Measurements from ENCODE around the gene DHX9.

DHX9 gene

DNA sequence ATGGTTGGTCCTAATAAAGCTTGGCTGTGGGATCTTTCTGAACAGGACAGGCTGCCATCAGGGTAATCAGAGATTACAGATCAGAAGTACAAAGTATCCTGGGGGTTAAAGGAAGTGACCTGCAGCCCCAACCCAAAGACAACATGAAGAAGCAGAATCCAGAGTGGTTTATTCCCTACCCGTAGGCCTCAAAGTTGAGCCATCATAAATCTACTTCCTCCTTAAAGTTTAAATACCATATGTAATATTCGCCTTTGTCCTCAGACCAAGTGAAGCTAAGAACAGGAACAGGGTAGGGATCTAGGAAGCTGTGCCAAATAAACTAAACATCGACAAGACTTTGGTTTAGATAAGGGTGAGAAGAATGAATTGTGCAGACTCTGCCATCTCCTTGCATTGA lies 15.9 kb upstream of the DHX9 start:
- Mint-ChIP-seq H3K4me3 (no peak overlapping the region), H3K9me3 (no peaks in the 10 kb centered on the region), H3K4me1 (no peaks in the 10 kb centered on the region), H3K27me3 (no peaks in the 10 kb centered on the region), H3K27ac (no peak overlapping the region), H3K36me3 (peaks cover 13% of the 10 kb centered on the region)
- no peak for ATAC-seq

DNA sequence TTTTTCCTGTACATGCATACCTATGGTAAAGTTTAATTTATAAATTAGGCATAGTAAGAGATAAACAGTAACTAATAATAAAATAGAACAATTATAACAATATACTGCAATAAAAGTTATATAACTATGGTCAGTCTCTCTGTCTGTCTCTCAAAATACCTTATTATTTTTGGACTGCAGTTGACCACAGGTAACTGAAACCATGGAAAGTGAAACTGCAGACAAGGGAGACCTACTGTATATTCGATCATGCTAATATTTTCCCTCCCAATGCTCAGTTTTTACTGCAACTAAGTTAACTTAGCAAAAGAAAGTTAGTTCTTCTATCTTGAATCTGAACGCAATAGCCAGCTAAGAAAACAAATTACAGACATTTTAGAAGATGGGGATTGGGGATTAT lies 12.3 kb upstream of the DHX9 start:
- no peak for ATAC-seq
- Mint-ChIP-seq H3K36me3 (peaks cover 6% of the 10 kb centered on the region), H3K9me3 (no peaks in the 10 kb centered on the region), H3K4me1 (peaks cover 10% of the 10 kb centered on the region), H3K4me3 (no peak overlapping the region), H3K27ac (no peak overlapping the region), H3K27me3 (no peaks in the 10 kb centered on the region)

DNA sequence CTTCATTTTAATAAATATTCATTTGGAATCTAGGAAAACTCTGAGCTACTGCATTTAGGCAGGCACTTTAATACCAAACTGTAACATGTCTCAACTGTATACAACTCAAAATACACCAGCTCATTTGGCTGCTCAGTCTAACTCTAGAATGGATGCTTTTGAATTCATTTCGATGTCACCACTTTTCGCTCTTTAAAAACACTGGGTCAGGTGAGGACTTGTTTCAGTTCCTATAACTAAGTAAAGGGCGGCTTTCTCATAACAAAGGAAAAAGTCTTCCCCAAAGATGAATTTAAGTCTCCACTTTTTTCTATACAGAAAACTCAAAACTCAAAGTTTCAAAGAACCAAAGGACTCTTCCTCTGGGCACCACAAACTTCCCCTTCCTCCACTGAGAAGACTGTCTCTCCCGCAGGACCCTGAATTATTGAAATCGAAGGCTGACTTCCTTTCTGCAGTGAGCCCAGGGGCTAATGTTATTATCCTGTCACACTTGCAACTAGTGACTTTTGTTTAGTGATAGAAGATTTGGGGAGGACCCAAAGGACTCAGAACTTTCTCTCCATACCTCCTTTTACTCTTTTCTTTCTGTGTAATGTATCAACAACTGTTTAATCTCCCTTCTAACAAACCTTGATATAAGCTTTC lies 9.7 kb upstream of the DHX9 start:
- Mint-ChIP-seq H3K27me3 (no peaks in the 10 kb centered on the region), H3K4me3 (peak overlapping the region; percentile 52), H3K4me1 (peaks cover 10% of the 10 kb centered on the region), H3K36me3 (no peaks in the 10 kb centered on the region), H3K9me3 (no peaks in the 10 kb centered on the region), H3K27ac (peak overlapping the region; percentile 83)
- peak; percentile 82 for ATAC-seq

DNA sequence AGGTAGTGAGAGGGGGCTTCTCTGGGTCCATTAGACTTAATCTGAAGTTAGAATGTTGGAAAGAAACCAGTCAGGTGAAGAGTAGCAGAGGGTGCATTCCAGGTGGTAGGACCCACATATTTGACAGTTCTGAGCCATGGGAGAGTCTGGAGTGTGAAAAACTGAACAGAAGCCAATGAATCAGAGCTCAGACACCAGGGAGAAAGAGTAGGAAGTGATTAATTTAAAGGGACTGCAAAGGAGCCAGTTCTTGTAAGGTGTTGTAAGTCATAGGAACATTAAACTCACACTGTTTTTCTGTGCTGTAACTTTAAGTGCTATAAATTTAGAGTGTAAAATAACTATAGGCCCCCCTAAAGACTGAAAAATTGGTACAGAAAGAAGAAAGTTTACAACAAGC lies 5.9 kb upstream of the DHX9 start:
- H3K4me1 Mint-ChIP-seq = peaks cover 10% of the 10 kb centered on the region
- no peaks in the 10 kb centered on the region for H3K27me3 Mint-ChIP-seq
- no peak overlapping the region for H3K27ac Mint-ChIP-seq
- no peak overlapping the region for H3K4me3 Mint-ChIP-seq
- ATAC-seq = no peak
- H3K36me3 Mint-ChIP-seq = no peaks in the 10 kb centered on the region
- no peaks in the 10 kb centered on the region for H3K9me3 Mint-ChIP-seq

DNA sequence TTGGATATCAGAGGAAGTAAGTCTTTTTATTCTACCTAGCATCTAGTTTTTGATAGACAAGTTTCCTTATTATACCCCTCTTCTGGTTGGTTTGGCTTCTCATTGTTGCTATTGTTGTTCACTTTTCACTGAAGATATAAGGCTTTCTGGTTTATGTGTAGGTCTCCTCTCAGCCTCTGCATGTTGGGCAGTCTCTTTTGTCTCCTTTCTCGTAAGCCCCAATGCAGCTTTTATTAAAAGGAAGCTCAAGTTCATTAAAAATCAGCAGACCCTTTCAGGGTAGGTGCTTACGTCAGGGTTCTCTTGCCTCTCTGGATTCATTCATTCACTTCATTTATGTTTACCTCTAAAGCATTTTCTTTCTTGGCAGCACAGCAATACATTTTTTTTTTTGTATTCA lies 4.8 kb upstream of the DHX9 start:
- ATAC-seq = no peak
- H3K9me3 Mint-ChIP-seq = no peaks in the 10 kb centered on the region
- no peak overlapping the region for H3K27ac Mint-ChIP-seq
- no peaks in the 10 kb centered on the region for H3K36me3 Mint-ChIP-seq
- no peak overlapping the region for H3K4me3 Mint-ChIP-seq
- H3K27me3 Mint-ChIP-seq = no peaks in the 10 kb centered on the region
- peaks cover 14% of the 10 kb centered on the region for H3K4me1 Mint-ChIP-seq

DNA sequence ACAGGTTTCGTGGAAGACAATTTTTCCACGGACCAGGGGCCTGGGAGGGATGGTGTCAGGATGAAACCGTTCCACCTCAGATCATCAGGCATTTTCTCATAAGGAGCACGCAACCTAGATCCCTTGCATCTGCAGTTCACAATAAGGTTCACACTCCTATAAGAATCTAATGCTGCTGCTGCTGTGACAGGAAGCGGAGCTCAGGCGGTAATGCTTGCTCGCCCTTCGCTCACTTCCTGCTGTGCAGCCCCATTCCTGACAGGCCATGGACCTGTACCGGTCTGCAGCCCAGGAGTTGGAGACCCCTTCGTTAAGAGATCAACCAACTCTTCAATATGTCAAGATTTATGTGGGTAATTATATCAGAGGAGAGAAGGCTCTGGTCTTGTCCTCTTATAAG lies 3.3 kb upstream of the DHX9 start:
- H3K27me3 Mint-ChIP-seq = no peaks in the 10 kb centered on the region
- H3K4me1 Mint-ChIP-seq = peaks cover 18% of the 10 kb centered on the region
- no peak overlapping the region for H3K27ac Mint-ChIP-seq
- H3K36me3 Mint-ChIP-seq = peaks cover 10% of the 10 kb centered on the region
- ATAC-seq = no peak
- no peak overlapping the region for H3K4me3 Mint-ChIP-seq
- H3K9me3 Mint-ChIP-seq = no peaks in the 10 kb centered on the region

DNA sequence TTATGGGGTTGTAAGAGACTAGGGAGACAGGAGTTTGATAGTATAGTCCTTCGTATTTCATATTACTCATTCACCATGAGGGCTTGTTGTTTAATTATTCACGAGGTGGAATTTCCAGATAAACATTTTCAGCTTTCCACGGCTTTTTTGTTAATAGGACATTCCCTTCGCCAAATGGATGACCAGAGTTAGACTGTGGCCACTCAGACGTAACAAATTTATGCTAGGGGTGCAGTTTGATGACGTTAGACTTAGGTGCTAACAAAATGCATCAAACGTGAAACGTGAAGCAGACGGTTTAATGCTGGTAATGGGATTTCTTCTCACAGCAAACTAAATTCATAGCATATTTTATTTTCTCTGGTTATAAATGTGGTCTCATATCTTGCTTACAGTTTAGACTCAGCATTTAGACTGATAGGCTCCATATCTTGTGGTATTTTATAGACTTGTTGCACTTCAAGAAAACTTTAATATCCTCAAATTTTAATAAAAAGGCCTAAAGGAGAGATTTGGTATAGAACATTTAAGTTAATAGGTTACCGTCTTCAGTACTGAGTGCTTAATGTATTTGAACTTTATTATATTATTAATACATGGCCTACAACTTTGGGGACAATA lies 2.3 kb downstream of the DHX9 start:
- Mint-ChIP-seq H3K27me3 (no peaks in the 10 kb centered on the region), H3K9me3 (no peaks in the 10 kb centered on the region), H3K36me3 (peaks cover 49% of the 10 kb centered on the region), H3K4me1 (peaks cover 53% of the 10 kb centered on the region), H3K27ac (peak overlapping the region; percentile 91), H3K4me3 (peak overlapping the region; percentile 95)
- no peak for ATAC-seq

DNA sequence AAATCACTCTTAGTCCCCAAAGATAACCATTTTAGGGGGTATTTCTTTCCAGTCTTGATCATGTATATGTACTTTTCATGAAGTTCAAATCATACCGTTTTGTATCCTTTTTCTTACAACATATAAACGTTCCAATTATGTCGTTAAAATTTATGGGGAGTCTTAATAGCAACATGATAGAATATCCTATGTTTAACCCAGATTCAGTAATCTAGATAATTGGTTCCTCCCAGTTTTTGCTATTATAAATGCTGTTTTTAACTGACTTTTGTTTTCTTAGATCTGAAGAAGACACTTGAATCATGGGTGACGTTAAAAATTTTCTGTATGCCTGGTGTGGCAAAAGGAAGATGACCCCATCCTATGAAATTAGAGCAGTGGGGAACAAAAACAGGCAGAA lies 3.1 kb downstream of the DHX9 start:
- Mint-ChIP-seq H3K27me3 (no peaks in the 10 kb centered on the region), H3K27ac (no peak overlapping the region), H3K36me3 (peaks cover 57% of the 10 kb centered on the region), H3K9me3 (no peaks in the 10 kb centered on the region), H3K4me1 (peaks cover 60% of the 10 kb centered on the region), H3K4me3 (peak overlapping the region; percentile 33)
- no peak for ATAC-seq

DNA sequence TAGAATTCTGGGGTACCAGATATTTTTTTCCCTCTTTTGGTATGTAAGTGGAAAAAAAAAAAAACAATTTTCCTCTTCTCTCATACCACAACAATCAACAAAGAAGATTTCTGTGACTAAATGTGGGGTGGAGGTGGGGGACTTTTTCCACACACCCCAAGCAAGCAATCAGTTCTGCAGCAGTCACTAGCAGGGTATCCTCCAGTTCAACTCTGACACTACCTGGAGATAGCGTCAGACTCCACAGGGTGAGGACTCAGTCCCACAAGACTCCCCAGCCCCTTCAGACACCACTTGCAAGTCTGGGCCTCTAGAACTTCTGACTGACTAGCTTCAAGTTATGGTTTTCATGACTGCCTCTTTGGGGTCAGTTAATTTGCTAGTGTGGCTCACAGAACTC lies 6.2 kb downstream of the DHX9 start:
- Mint-ChIP-seq H3K27me3 (no peaks in the 10 kb centered on the region), H3K9me3 (no peaks in the 10 kb centered on the region), H3K4me1 (peaks cover 63% of the 10 kb centered on the region), H3K4me3 (no peak overlapping the region), H3K36me3 (peaks cover 77% of the 10 kb centered on the region), H3K27ac (no peak overlapping the region)
- ATAC-seq = no peak

DNA sequence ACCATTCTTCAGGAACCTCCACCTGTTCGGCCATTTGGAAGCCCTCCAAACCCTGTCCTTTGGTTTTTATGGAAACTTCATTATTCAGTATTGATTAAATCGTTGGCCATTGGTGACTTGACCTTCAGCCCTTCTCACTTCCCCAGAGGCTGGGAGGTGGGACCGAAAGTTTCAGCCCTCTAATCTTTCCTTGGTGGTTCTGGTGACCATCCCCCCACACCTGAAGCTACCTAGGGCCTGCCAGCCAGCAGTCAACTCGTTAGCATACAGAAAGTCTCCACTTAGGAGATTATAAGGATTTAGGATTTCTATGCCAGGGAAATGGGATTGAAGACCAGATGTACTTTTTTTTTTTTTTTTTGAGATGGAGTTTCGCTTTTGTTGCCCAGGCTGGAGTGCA lies 6.7 kb downstream of the DHX9 start:
- Mint-ChIP-seq H3K4me1 (peaks cover 60% of the 10 kb centered on the region), H3K9me3 (no peaks in the 10 kb centered on the region), H3K36me3 (peaks cover 76% of the 10 kb centered on the region), H3K4me3 (no peak overlapping the region), H3K27ac (no peak overlapping the region), H3K27me3 (no peaks in the 10 kb centered on the region)
- ATAC-seq = no peak

DNA sequence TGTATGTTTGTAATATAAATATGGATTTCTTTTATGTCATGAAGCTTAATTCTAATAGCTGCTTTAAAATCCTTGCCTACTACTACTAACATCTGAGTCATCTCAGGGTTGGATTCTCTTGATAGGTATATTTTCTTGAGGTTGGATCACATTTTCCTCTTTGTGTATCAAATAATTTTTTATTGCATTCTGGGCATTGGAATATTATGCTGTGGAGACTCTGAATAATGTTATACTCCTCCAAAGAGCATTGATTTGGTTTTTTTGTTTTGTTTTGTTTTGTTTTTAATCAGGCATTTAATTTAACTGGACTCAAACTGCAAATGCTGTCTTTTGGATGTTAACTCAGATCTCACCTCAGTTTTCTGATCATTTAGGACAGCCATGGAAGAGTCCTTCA lies 8.0 kb downstream of the DHX9 start:
- no peaks in the 10 kb centered on the region for H3K9me3 Mint-ChIP-seq
- H3K27me3 Mint-ChIP-seq = no peaks in the 10 kb centered on the region
- no peak overlapping the region for H3K4me3 Mint-ChIP-seq
- H3K27ac Mint-ChIP-seq = no peak overlapping the region
- H3K4me1 Mint-ChIP-seq = peaks cover 51% of the 10 kb centered on the region
- no peak for ATAC-seq
- peaks cover 73% of the 10 kb centered on the region for H3K36me3 Mint-ChIP-seq

DNA sequence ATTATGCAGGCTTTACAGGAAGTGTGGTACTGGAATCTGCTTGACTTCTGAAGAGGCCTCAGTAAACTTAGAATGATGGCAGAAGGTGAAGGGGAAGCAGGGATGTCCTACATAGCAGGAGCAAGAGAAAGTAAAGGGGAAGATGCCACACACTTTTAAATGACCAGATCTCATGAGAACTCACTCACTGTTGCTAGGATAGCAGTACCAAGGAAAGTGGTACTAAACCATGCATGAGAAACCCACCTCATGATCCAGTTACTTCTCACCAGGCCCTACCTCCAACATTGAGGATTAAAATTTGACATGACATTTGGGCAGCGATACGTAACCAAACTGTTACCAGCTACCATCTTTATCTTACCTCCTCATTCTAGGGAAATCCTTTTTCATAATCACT lies 9.6 kb downstream of the DHX9 start:
- Mint-ChIP-seq H3K36me3 (peaks cover 67% of the 10 kb centered on the region), H3K4me3 (no peak overlapping the region), H3K9me3 (no peaks in the 10 kb centered on the region), H3K4me1 (peaks cover 42% of the 10 kb centered on the region), H3K27me3 (no peaks in the 10 kb centered on the region), H3K27ac (no peak overlapping the region)
- no peak for ATAC-seq

DNA sequence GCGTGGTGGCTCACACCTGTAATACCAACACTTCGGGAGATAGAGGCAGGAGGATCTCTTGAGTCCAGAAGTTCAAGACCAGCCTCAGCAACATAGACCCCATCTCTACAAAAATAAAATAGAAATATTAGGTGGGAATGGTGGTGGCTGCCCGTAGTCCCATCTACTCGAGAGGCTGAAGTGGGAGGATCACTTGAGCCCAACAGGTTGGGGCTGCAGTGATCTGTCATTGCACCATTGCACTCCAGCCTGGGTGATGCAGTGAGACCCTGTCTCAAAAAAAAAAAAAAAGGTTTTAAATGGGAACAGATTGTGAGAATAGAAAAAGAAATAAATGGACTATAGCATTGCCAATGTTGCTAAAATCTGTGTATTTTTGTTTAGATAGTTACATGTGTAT lies 11.2 kb downstream of the DHX9 start:
- no peaks in the 10 kb centered on the region for H3K27me3 Mint-ChIP-seq
- no peak overlapping the region for H3K27ac Mint-ChIP-seq
- no peak for ATAC-seq
- peaks cover 36% of the 10 kb centered on the region for H3K4me1 Mint-ChIP-seq
- H3K4me3 Mint-ChIP-seq = no peak overlapping the region
- H3K36me3 Mint-ChIP-seq = peaks cover 70% of the 10 kb centered on the region
- no peaks in the 10 kb centered on the region for H3K9me3 Mint-ChIP-seq

DNA sequence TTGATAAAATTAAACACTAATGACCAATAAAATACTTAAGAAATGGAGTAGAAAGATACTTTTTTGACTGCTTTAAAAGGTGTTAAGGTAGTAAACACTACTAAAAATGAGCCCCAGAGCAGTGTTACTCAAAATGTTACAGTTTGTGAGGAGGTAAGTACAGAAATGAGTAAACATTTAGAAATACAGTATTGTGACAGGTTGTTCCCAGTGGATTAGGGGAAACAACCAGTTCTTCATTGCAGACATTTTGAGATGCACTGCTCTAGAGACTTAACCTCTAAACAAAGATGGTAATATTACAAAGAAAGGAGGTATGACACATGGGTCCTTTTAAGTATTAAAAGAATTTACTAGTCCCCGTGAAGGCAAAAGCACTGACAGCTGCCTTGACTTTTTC lies 12.7 kb downstream of the DHX9 start:
- Mint-ChIP-seq H3K4me1 (peaks cover 26% of the 10 kb centered on the region), H3K27ac (no peak overlapping the region)

DNA sequence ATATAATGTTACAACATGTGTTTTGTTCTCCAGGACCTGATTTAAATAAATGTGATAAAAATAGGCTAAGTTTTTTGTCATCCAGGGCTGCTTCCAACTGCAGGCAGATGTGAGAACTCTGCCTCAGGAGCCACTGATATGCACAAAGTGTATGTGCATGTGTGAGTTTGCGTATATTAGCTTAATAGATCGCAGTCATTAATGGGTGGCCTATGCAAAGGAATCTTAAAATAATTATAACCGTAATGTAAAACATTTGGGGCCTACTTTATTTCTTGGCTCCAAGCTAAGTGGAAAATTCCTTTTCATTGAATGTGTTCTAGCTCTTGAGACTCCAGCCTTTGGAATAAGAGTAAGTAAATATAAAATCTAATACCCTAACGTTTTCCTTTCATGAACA lies 16.8 kb downstream of the DHX9 start:
- Mint-ChIP-seq H3K4me1 (peaks cover 2% of the 10 kb centered on the region), H3K9me3 (no peaks in the 10 kb centered on the region), H3K4me3 (no peak overlapping the region), H3K36me3 (peaks cover 51% of the 10 kb centered on the region), H3K27me3 (no peaks in the 10 kb centered on the region), H3K27ac (no peak overlapping the region)
- ATAC-seq = no peak

More for the DNA sequence above, 12.7 kb downstream of the DHX9 start:
- H3K9me3 Mint-ChIP-seq = no peaks in the 10 kb centered on the region
- no peak overlapping the region for H3K4me3 Mint-ChIP-seq
- ATAC-seq = no peak
- peaks cover 60% of the 10 kb centered on the region for H3K36me3 Mint-ChIP-seq
- no peaks in the 10 kb centered on the region for H3K27me3 Mint-ChIP-seq

DNA sequence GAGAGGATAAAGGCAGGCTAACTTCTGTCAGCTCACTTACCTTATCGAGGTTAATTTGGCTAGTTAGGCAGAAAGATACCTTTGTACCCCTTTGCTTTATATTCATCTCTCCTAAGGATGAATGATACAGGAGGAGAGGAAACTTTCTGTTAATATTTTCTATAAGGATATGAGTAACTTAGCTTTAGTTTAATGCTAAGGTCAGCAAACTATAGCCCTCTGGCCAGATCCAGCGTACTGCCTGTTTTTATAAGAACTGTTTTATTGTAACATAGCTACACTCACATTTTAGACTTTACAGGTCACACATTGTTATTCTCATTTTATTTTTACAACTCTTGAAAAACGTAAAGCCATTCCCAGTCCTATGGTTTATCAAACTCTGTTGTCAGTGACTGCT lies 18.1 kb downstream of the DHX9 start:
- no peak overlapping the region for H3K27ac Mint-ChIP-seq

More for the DNA sequence above, 18.1 kb downstream of the DHX9 start:
- Mint-ChIP-seq H3K27me3 (no peaks in the 10 kb centered on the region), H3K36me3 (peaks cover 53% of the 10 kb centered on the region), H3K4me3 (no peak overlapping the region), H3K9me3 (no peaks in the 10 kb centered on the region), H3K4me1 (no peaks in the 10 kb centered on the region)
- ATAC-seq = no peak
